IMR-90 (cell line): ENCODE results near the gene ANTXR2.

Experiments
- BHLHE40 ChIP-seq: fragments of 150-350 bp; IDR thresholded peaks from 2 replicates; pipeline ENCODE4 v1.6.1; 2016; ENCODE audit warnings: mild to moderate bottlenecking, low read depth, low read length
- CTCF ChIP-seq: conservative IDR thresholded peaks from 2 replicates; pipeline ENCODE4 v1.5.1; 2012; ENCODE audit warnings: mild to moderate bottlenecking, low read depth, low read length, improper control_type of control experiment
- MAFK ChIP-seq: IDR thresholded peaks from 2 replicates; pipeline ENCODE4 v1.6.1; 2012; ENCODE audit warnings: low read depth, low read length, improper control_type of control experiment
- MAZ ChIP-seq: IDR thresholded peaks from 2 replicates; pipeline ENCODE4 v1.6.1; 2012; ENCODE audit warnings: low read depth, mild to moderate bottlenecking, low read length, improper control_type of control experiment, moderate library complexity, borderline replicate concordance
- MXI1 ChIP-seq: IDR thresholded peaks from 2 replicates; pipeline ENCODE4 v1.6.1; 2012; ENCODE audit warnings: low read depth, mild to moderate bottlenecking, low read length, moderate library complexity, borderline replicate concordance
- POLR2A ChIP-seq: IDR thresholded peaks from 2 replicates; pipeline ENCODE4 v1.6.1; 2012; ENCODE audit warnings: mild to moderate bottlenecking, low read depth, low read length
- RAD21 ChIP-seq: IDR thresholded peaks from 2 replicates; pipeline ENCODE4 v1.6.1; 2012; ENCODE audit warnings: low read length, improper control_type of control experiment
- RCOR1 ChIP-seq: IDR thresholded peaks from 2 replicates; pipeline ENCODE4 v1.6.1; 2012; ENCODE audit warnings: mild to moderate bottlenecking, low read length, improper control_type of control experiment; ENCODE audit not compliant: insufficient replicate concordance
- SMC3 ChIP-seq: fragments of 150-350 bp; IDR thresholded peaks from 2 replicates; pipeline ENCODE4 v1.6.1; 2016; ENCODE audit warnings: low read depth, mild to moderate bottlenecking, antibody characterized with exemption, low read length, moderate library complexity
- USF2 ChIP-seq: fragments of 150-350 bp; IDR thresholded peaks from 2 replicates; pipeline ENCODE4 v1.6.1; 2017; ENCODE audit warnings: mild to moderate bottlenecking, antibody characterized with exemption, low read length, low read depth

- TF ChIP-seq CTCF (no peak), MAFK (no peak), MAZ (no peak), POLR2A (no peak), RCOR1 (no peak), USF2 (no peak), BHLHE40 (no peak), SMC3 (no peak), MXI1 (no peak), RAD21 (no peak)
Measured at GRCh38 chr4:80069108-80069836, 3.8 kb downstream of the ANTXR2 start.
